IPS-11a (cell line): ENCODE results near the gene PRR14.

Experiments
- H3K4me3 ChIP-seq: one replicate; pipeline ENCODE4 v1.5.1; 2013; ENCODE audit warnings: low read depth, low read length, control low read depth

The PRR14 gene

GRCh38 chr16:30650369-30651123 lies at the start of gene PRR14:
PRR14 (plus strand) TSS chr16:30650960; CDS start chr16:30651646, 686 bp downstream.
- peak within 1 kb of the TSS; percentile 55 for H3K4me3 ChIP-seq

GRCh38 chr16:30601966-30602365 lies 48.8 kb upstream of the PRR14 start:
- H3K4me3 ChIP-seq = no peak overlapping the region

- no peak overlapping the region for H3K4me3 ChIP-seq
Measured at GRCh38 chr16:30602616-30603277, 48.0 kb upstream of the PRR14 start.

- H3K4me3 ChIP-seq = no peak overlapping the region
Measured at GRCh38 chr16:30603945-30604315, 46.8 kb upstream of the PRR14 start.

- no peak overlapping the region for H3K4me3 ChIP-seq
Measured at GRCh38 chr16:30604316-30604947, 46.3 kb upstream of the PRR14 start.

- H3K4me3 ChIP-seq = no peak overlapping the region
Measured at GRCh38 chr16:30605158-30605557, 45.6 kb upstream of the PRR14 start.

GRCh38 chr16:30606004-30606403 lies 44.8 kb upstream of the PRR14 start:
- H3K4me3 ChIP-seq = no peak overlapping the region

GRCh38 chr16:30609002-30609925 lies 41.5 kb upstream of the PRR14 start:
- peak overlapping the region; percentile 94 for H3K4me3 ChIP-seq

GRCh38 chr16:30609926-30610839 lies 40.6 kb upstream of the PRR14 start, which contains the start of gene ZNF689:
ZNF689 (minus strand) TSS chr16:30610389; CDS start chr16:30610041, 348 bp downstream.
- H3K4me3 ChIP-seq = peak within 1 kb of the TSS; percentile 94

GRCh38 chr16:30615358-30616091 lies 35.2 kb upstream of the PRR14 start:
- H3K4me3 ChIP-seq = no peak overlapping the region

- H3K4me3 ChIP-seq = no peak overlapping the region
Measured at GRCh38 chr16:30619202-30619601, 31.6 kb upstream of the PRR14 start.

GRCh38 chr16:30619638-30620037 lies 31.1 kb upstream of the PRR14 start:
- no peak overlapping the region for H3K4me3 ChIP-seq

GRCh38 chr16:30620169-30620568 lies 30.6 kb upstream of the PRR14 start:
- no peak overlapping the region for H3K4me3 ChIP-seq

GRCh38 chr16:30621765-30622164 lies 29.0 kb upstream of the PRR14 start:
- H3K4me3 ChIP-seq = no peak overlapping the region

GRCh38 chr16:30622455-30623032 lies 28.2 kb upstream of the PRR14 start:
- no peak overlapping the region for H3K4me3 ChIP-seq

GRCh38 chr16:30623536-30624283 lies 27.1 kb upstream of the PRR14 start:
- no peak overlapping the region for H3K4me3 ChIP-seq

- no peak overlapping the region for H3K4me3 ChIP-seq
Measured at GRCh38 chr16:30626236-30626635, 24.5 kb upstream of the PRR14 start.
